GM12878 (cell line): Measurements from ENCODE around the gene PARP1. TPM values are rescaled to one million over a fixed set of nuclear protein-coding genes. Genes with fewer than 3 reads are reported as not detected.

ENCODE experiments used
- ATAC-seq: fragments of 200-7000 bp; cut with Tn5 transposase; 3 replicates; pipeline ENCODE4 v1.9.1; 2020; ENCODE audit warnings: mild to moderate bottlenecking, moderate library complexity
- BruUV-seq: library from RNA; stranded (reverse); fragments of 400-500 nt; replicated peaks from 2 replicates; lab custom pipeline; 2021; lab: Mats Ljungman, UMichigan
- CTCF ChIA-PET: fragments of 300-600 bp; sonication (Branson Sonifier 250); formaldehyde crosslinking; extraction: SDS; loops from one replicate; lab custom pipeline; 2021; ENCODE audit warnings: inconsistent platforms; lab: Yijun Ruan, JAX
- POLR2A ChIA-PET: fragments of 350-600 bp; formaldehyde crosslinking; extraction: SDS; loops from one replicate; lab custom pipeline; 2021; ENCODE audit warnings: inconsistent platforms; lab: Charles Lee
- RAD21 ChIA-PET: fragments of 300-600 bp; sonication (Branson Sonifier 250); formaldehyde crosslinking; loops from one replicate; lab custom pipeline; 2023; ENCODE audit warnings: antibody characterized with exemption; ENCODE audit not compliant: unreplicated experiment; lab: Charles Lee
- SMC1A ChIA-PET: fragments of 300-600 bp; sonication (Branson Sonifier 250); formaldehyde crosslinking; loops from one replicate; lab custom pipeline; 2023; ENCODE audit not compliant: unreplicated experiment, uncharacterized antibody; lab: Charles Lee
- DNase-seq: peaks from one replicate; pipeline ENCODE4 v3.0.0-alpha.2; 2011; ENCODE audit warnings: low read depth, low spot score
- FAIRE-seq: peaks from 3 replicates; lab custom pipeline; 2011; peaks lifted over from hg19 to GRCh38; lab: Jason Lieb, UNC
- H2AFZ ChIP-seq: 2 replicates; pipeline ENCODE4 v1.6.0; 2011; ENCODE audit warnings: low read depth, low read length, control low read depth; ENCODE audit not compliant: control insufficient read depth
- H3K27ac ChIP-seq: 2 replicates; pipeline ENCODE4 v1.5.1; 2011; ENCODE audit warnings: control low read depth; ENCODE audit not compliant: control insufficient read depth, insufficient read depth
- H3K27me3 ChIP-seq, 2 experiments: replicated peaks in 1 of 2; 2 replicates each; pipeline versions ENCODE4 v1.6.0 to v1.6.1; 2011; ENCODE audit warnings: low read length in 1 of 2; ENCODE audit not compliant: control insufficient read depth in 2 of 2, insufficient read depth in 2 of 2
- H3K36me3 ChIP-seq, 2 experiments: 2 replicates each; pipeline ENCODE4 v1.5.1; 2011; ENCODE audit warnings: low read length in 1 of 2; ENCODE audit not compliant: control insufficient read depth in 2 of 2, insufficient read depth in 2 of 2
- H3K4me1 ChIP-seq: 2 replicates; pipeline ENCODE4 v1.6.1; 2011; ENCODE audit warnings: mild to moderate bottlenecking, low read length, moderate library complexity, mixed read lengths; ENCODE audit not compliant: control insufficient read depth, insufficient read depth
- H3K4me2 ChIP-seq: 2 replicates; pipeline ENCODE4 v1.6.0; 2011; ENCODE audit warnings: control low read depth; ENCODE audit not compliant: control insufficient read depth, insufficient read depth
- H3K4me3 ChIP-seq: fragments of 200-600 bp; sonication (generic); 2 replicates; pipeline ENCODE4 v1.5.1; 2016
- H3K79me2 ChIP-seq: 2 replicates; pipeline ENCODE4 v1.6.0; 2011; ENCODE audit warnings: low read length; ENCODE audit not compliant: control insufficient read depth, insufficient read depth
- H3K9ac ChIP-seq: 2 replicates; pipeline ENCODE4 v1.8.0; 2011; ENCODE audit warnings: low read length, control low read depth, mixed read lengths; ENCODE audit not compliant: control insufficient read depth, insufficient read depth
- H3K9me3 ChIP-seq: replicated peaks from 3 replicates; pipeline ENCODE4 v1.5.1; 2011; ENCODE audit warnings: mild to moderate bottlenecking, low read length; ENCODE audit not compliant: control insufficient read depth, insufficient read depth
- H4K20me1 ChIP-seq: 2 replicates; pipeline ENCODE4 v1.6.0; 2011; ENCODE audit not compliant: control insufficient read depth, insufficient read depth
- CBFB ChIP-seq: IDR thresholded peaks from 2 replicates; pipeline ENCODE4 v1.6.1; 2016; ENCODE audit warnings: antibody characterized with exemption, low read depth
- CEBPB ChIP-seq, 2 experiments: fragments of 150-350 bp in 1 of 2; IDR thresholded peaks; 2 replicates each; pipeline ENCODE4 v1.6.1; 2012 to 2014; ENCODE audit warnings: low read depth in 2 of 2, low read length in 2 of 2, borderline replicate concordance in 1 of 2, inconsistent platforms in 1 of 2
- CHD1 ChIP-seq: IDR thresholded peaks from 2 replicates; pipeline ENCODE4 v1.6.1; 2012; ENCODE audit warnings: low read depth, low read length, improper control_type of control experiment
- GABPA ChIP-seq: IDR thresholded peaks from 2 replicates; pipeline ENCODE4 v1.6.1; 2014; ENCODE audit warnings: antibody characterized with exemption, low read depth, mild to moderate bottlenecking, inconsistent platforms
- GATAD2B ChIP-seq: fragments of 450-650 bp; conservative IDR thresholded peaks from 2 replicates; pipeline ENCODE4 v1.6.1; 2017; ENCODE audit warnings: low read depth, mild to moderate bottlenecking, moderate library complexity
- NR2F1 ChIP-seq: fragments of 450-650 bp; conservative IDR thresholded peaks from 2 replicates; pipeline ENCODE4 v1.6.1; 2017; ENCODE audit warnings: mild to moderate bottlenecking
- NRF1 ChIP-seq: conservative IDR thresholded peaks from 2 replicates; pipeline ENCODE4 v1.6.1; 2011; ENCODE audit warnings: mild to moderate bottlenecking, low read depth, low read length, improper control_type of control experiment
- RB1 ChIP-seq: fragments of 450-650 bp; formaldehyde crosslinking; IDR thresholded peaks from 2 replicates; pipeline ENCODE4 v1.6.1; 2017; ENCODE audit warnings: mild to moderate bottlenecking, borderline replicate concordance
- RELB ChIP-seq: fragments of 450-650 bp; IDR thresholded peaks from 2 replicates; pipeline ENCODE4 v1.6.1; 2017; ENCODE audit warnings: low read depth, mild to moderate bottlenecking, moderate library complexity
- ZBED1 ChIP-seq: IDR thresholded peaks from 2 replicates; pipeline ENCODE4 v1.6.1; 2016; ENCODE audit warnings: borderline replicate concordance
- ZNF687 ChIP-seq: fragments of 450-650 bp; IDR thresholded peaks from 2 replicates; pipeline ENCODE4 v1.6.1; 2017; ENCODE audit warnings: mild to moderate bottlenecking, moderate library complexity
- ZZZ3 ChIP-seq: IDR thresholded peaks from 2 replicates; pipeline ENCODE4 v1.6.1; 2011; ENCODE audit warnings: low read depth; ENCODE audit not compliant: control insufficient read depth, insufficient read length
- WGBS: methylation state at CpG from one replicate; pipeline ENCODE4 v1.1.6; 2016; ENCODE audit warnings: low lambda C conversion rate; ENCODE audit not compliant: insufficient replicate concordance, insufficient coverage; ENCODE audit errors: missing lambda C conversion rate; 5-methylcytosine and 5-hydroxymethylcytosine counted together
- in situ Hi-C: fragments of 300-500 bp; cut with MboI; formaldehyde crosslinking; loops from 9 replicates; pipeline ENCODE4 v1.14.3; 2018; ENCODE audit warnings: mixed read lengths
- intact Hi-C: fragments of 100-400 bp; cut with micrococcal nuclease; formaldehyde crosslinking; loops from one replicate; pipeline ENCODE4 v1.14.2; 2022; ENCODE audit not compliant: unreplicated experiment
- polyA plus RNA-seq, 11 experiments: library from polyadenylated mRNA; depleted of rRNA in 4 of 11; unstranded in 6 of 11; stranded (reverse) in 5 of 11; fragments of >200 nt; fragmentation: Nextera tagmentation in 4 of 11; fragmentation: Illumina TruSeq in 1 of 11; extraction: Ambion mirVana in 4 of 11; extraction: Trizol in 1 of 11; gene quantifications; 1 replicate in 1 of 11; 2 replicates in 10 of 11; pipeline versions ENCODE4 v1.2.1 to v1.2.3, GENCODE V29; 2011 to 2016; ENCODE audit warnings: inconsistent platforms in 2 of 11, missing spikeins in 2 of 11, low read depth in 1 of 11
- total RNA-seq, 4 experiments: library from RNA; depleted of rRNA in 3 of 4; stranded (reverse); fragments of >200 nt in 3 of 4; fragmentation: Illumina TruSeq in 1 of 4; extraction: Trizol in 1 of 4; gene quantifications; 2 replicates each; pipeline versions ENCODE4 v1.2.1 to v1.2.3, GENCODE V29; 2013 to 2021

Gene PARP1
- total and polyA plus RNA-seq, 10 of the 15 experiments (the other 5 are each of a cell fraction or from before 2014, with no cell fraction given): 113 to 287 (median 265) TPM

DNA sequence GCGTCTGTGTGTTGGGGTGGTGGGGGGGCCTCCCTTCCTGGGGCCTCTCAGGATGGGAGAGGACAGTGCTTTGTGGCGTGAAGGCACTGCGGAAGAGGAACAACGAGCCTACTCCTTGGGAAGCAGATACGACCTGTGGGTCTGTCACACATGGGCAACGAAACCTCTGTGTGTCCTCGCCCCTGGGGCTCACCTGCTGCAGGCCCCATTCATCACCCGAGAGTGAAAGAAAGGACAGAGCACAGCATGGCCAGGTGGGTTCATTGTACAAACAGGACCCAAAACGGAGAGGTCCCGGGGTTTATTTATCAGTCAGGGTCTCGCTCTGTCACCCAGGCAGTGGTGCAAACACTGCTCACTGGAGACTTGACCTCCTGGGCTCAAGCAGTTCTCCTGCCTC lies 58.8 kb downstream of the PARP1 start:
- BruUV-seq: no TSS peak
- FAIRE-seq (no peak), ATAC-seq (no peak), DNase-seq (no peak)
- SMC1A ChIA-PET: interaction anchor here (1.0 to 1.2 kb wide), 2 partner anchors 39 to 56 kb away, joined by 3 to 5 read pairs; no protein-coding TSS in a partner anchor
- peak overlapping the region; percentile 42; the same call in 1 of the 2 replicates for H2AFZ ChIP-seq
- CTCF ChIA-PET: no interaction called here
- H3K27ac ChIP-seq: no peak overlapping the region
- H3K36me3 ChIP-seq: no peaks in the 10 kb centered on the region
- POLR2A ChIA-PET: no interaction called here
- H3K4me2 ChIP-seq: no peak overlapping the region
- no peak for TF ChIP-seq RELB
- TF ChIP-seq RB1: no peak
- no peak for TF ChIP-seq ZZZ3
- TF ChIP-seq ZBED1: no peak
- TF ChIP-seq NR2F1: no peak
- TF ChIP-seq GABPA: no peak
- TF ChIP-seq GATAD2B: no peak
- TF ChIP-seq CHD1: no peak
- no peak for TF ChIP-seq ZNF687
- no peak for TF ChIP-seq NRF1
- TF ChIP-seq CEBPB (IDR thresholded peaks at IDR 0.05; ENCODE audit: borderline replicate concordance in 1 of 2, low read depth in 2 of 2, low read length in 2 of 2): no peak
- no peak for TF ChIP-seq CBFB
- no peaks in the 10 kb centered on the region for H4K20me1 ChIP-seq
- no peak overlapping the region for H3K4me3 ChIP-seq
- H3K9me3 ChIP-seq: no peaks in the 10 kb centered on the region
- WGBS: 58% methylated on average over 10 of the region's 11 CpGs
- H3K79me2 ChIP-seq: no peaks in the 10 kb centered on the region
- peaks cover 18% of the 10 kb centered on the region for H3K4me1 ChIP-seq
- no peaks in the 10 kb centered on the region for H3K27me3 ChIP-seq
- H3K9ac ChIP-seq: no peak overlapping the region
- intact Hi-C loops (no loop called here), in situ Hi-C loops (no loop called here)
- RAD21 ChIA-PET: no interaction called here
